Gastrocnemius medialis (tissue), 4 donors: Measurements from ENCODE around the gene KIAA0319L. TPM values are rescaled to one million over a fixed set of nuclear protein-coding genes. Genes with fewer than 3 reads are reported as not detected.

Source experiments
- ATAC-seq, 2 donors: fragments of 150-250 bp; one replicate each; pipeline ENCODE4 v1.9.1; 2016
- DNase-seq, 2 donors: peaks; one replicate each; pipeline ENCODE4 v3.0.0-alpha.2; 2019
- H3K27ac ChIP-seq, 4 donors: fragments of 200-600 bp; sonication (generic); 1 replicate in 1 of 4; 2 replicates in 3 of 4; pipeline ENCODE4 v1.5.1; 2016 to 2018; ENCODE audit warnings: mild to moderate bottlenecking in 2 of 4, moderate library complexity in 1 of 4
- H3K27me3 ChIP-seq, 3 donors: fragments of 200-600 bp; sonication (generic) in 2 of 3; 1 replicate in 1 of 3; 2 replicates in 2 of 3; pipeline versions ENCODE4 v1.5.1 to v1.6.0; 2016 to 2019; ENCODE audit warnings: mild to moderate bottlenecking in 1 of 3, moderate library complexity in 1 of 3
- H3K36me3 ChIP-seq, 2 donors: fragments of 200-600 bp; sonication (generic) in 1 of 2; one replicate each; pipeline ENCODE4 v1.5.1; 2017 to 2018
- H3K4me1 ChIP-seq, 2 donors: fragments of 200-600 bp; sonication (generic) in 1 of 2; one replicate each; pipeline ENCODE4 v1.5.1; 2016 to 2017; ENCODE audit warnings: mild to moderate bottlenecking in 2 of 2
- H3K4me3 ChIP-seq, 4 donors: fragments of 200-600 bp; sonication (generic) in 3 of 4; 1 replicate in 1 of 4; 2 replicates in 3 of 4; pipeline ENCODE4 v1.5.1; 2016 to 2019; ENCODE audit warnings: mild to moderate bottlenecking in 2 of 4
- H3K9me3 ChIP-seq, 3 donors: fragments of 200-600 bp; sonication (generic) in 2 of 3; 1 replicate in 1 of 3; 2 replicates in 2 of 3; pipeline ENCODE4 v1.5.1; 2016 to 2019
- POLR2A ChIP-seq, 2 donors: fragments of 450-650 bp; IDR thresholded peaks; one replicate each; pipeline ENCODE4 v1.6.1; 2017; ENCODE audit warnings: antibody characterized with exemption in 2 of 2, mild to moderate bottlenecking in 2 of 2, moderate library complexity in 2 of 2
- in situ Hi-C, 4 donors: fragments of 200-750 bp; cut with MboI; loops; one replicate each; pipeline versions ENCODE4 v1.15.0 to v1.8.0; 2017; ENCODE audit warnings: low sequenced_read_pairs in 4 of 4
- intact Hi-C: fragments of 100-400 bp; cut with DNase I; formaldehyde crosslinking; loops from one replicate; pipeline ENCODE4 v1.15.1; 2023; ENCODE audit warnings: low total_unique reads
- total RNA-seq, 4 donors: library from RNA; depleted of rRNA; stranded (reverse); fragments of >200 nt; gene quantifications; one replicate each; pipeline versions ENCODE4 v1.1.0 to v1.2.3, GENCODE V29; 2016
- TF ChIP-seq, protein P1 (sequence below), 5 experiments: fragments of 450-650 bp in 3 of 5; fragments of 200-600 bp in 2 of 5; sonication (generic) in 2 of 5; IDR thresholded peaks in 4 of 5; conservative IDR thresholded peaks in 1 of 5; 1 replicate in 4 of 5; 2 replicates in 1 of 5; pipeline ENCODE4 v1.5.1; 2016 to 2019; ENCODE audit warnings: antibody characterized with exemption in 5 of 5, mild to moderate bottlenecking in 3 of 5, moderate library complexity in 3 of 5

Gene KIAA0319L
- total RNA-seq, 4 donors from 2014 or later: 44.4 to 85.0 (median 69.2) TPM

DNA sequence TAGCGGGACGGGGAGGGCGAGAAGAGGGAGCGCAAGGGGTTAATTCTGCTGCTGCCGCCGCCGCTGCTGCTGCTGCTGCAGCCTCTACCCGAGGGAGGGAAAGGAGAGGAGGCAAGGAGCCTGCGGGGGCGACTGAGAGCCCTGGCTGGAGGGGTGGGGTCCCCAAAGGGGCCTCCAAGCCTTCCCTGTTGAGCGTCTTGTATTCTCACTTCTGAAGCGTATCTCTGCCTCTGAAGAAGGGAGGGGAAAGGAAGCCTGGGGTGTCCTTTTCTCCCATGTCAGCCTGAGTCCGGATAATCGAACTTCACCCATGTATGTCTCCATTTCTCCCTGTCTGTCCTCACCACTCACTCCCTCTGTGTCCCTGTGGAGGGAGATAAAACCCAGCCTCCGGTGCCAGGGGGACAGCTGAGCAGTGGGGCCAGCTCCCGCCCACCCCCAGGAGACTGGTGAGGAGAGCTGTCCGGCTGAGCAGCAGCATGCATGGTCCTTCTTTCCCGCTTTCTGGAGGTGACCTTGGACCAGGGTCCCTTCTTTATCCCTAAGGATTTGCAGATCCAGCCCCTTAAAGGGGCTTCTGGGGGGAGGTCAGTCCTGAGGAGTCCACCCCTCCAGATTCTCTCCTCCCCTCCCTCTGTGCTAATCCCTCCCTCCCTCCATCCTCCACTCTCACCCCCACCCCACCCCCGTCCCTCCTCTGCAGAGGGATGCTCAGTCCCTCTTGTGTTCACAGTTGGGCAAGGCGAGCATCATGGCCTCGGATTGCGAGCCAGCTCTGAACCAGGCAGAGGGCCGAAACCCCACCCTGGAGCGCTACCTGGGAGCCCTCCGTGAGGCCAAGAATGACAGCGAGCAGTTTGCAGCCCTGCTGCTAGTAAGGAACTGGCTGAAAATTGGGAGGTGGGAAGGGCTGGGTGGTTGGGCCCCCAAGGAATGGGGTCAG lies 1.4 kb upstream of the KIAA0319L start:
- H3K9me3 ChIP-seq: no peaks in the 10 kb centered on the region
- no peak for TF ChIP-seq POLR2A (IDR thresholded peaks at IDR 0.05)
- TF ChIP-seq, protein P1, sequence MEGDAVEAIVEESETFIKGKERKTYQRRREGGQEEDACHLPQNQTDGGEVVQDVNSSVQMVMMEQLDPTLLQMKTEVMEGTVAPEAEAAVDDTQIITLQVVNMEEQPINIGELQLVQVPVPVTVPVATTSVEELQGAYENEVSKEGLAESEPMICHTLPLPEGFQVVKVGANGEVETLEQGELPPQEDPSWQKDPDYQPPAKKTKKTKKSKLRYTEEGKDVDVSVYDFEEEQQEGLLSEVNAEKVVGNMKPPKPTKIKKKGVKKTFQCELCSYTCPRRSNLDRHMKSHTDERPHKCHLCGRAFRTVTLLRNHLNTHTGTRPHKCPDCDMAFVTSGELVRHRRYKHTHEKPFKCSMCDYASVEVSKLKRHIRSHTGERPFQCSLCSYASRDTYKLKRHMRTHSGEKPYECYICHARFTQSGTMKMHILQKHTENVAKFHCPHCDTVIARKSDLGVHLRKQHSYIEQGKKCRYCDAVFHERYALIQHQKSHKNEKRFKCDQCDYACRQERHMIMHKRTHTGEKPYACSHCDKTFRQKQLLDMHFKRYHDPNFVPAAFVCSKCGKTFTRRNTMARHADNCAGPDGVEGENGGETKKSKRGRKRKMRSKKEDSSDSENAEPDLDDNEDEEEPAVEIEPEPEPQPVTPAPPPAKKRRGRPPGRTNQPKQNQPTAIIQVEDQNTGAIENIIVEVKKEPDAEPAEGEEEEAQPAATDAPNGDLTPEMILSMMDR (IDR thresholded peaks at IDR 0.05 in 4 of 5, conservative IDR thresholded peaks at IDR 0.05 in 1 of 5): no peak
- peaks cover 39 to 60% of the 10 kb centered on the region in 2 donors for H3K4me1 ChIP-seq
- peak overlapping the region; percentile 84 to 99 (median 98) for H3K4me3 ChIP-seq
- H3K27me3 ChIP-seq: no peaks in the 10 kb centered on the region
- DNase-seq (no peak), ATAC-seq (no peak)
- H3K27ac ChIP-seq: peak overlapping the region; percentile 91 to 100 (median 99)
- peaks cover 0 to 9% of the 10 kb centered on the region in 2 donors for H3K36me3 ChIP-seq
- intact Hi-C loops (loop anchor here (5.0 to 10.0 kb wide), 2 partner anchors 159 to 906 kb away; partner anchors contain the start of genes C1orf216 and MRPS15), in situ Hi-C loops (loop anchor here in 1 of 4 donors (10.0 kb wide), 1 partner anchor 364 kb away; the partner anchor contains the start of gene SFPQ)

DNA sequence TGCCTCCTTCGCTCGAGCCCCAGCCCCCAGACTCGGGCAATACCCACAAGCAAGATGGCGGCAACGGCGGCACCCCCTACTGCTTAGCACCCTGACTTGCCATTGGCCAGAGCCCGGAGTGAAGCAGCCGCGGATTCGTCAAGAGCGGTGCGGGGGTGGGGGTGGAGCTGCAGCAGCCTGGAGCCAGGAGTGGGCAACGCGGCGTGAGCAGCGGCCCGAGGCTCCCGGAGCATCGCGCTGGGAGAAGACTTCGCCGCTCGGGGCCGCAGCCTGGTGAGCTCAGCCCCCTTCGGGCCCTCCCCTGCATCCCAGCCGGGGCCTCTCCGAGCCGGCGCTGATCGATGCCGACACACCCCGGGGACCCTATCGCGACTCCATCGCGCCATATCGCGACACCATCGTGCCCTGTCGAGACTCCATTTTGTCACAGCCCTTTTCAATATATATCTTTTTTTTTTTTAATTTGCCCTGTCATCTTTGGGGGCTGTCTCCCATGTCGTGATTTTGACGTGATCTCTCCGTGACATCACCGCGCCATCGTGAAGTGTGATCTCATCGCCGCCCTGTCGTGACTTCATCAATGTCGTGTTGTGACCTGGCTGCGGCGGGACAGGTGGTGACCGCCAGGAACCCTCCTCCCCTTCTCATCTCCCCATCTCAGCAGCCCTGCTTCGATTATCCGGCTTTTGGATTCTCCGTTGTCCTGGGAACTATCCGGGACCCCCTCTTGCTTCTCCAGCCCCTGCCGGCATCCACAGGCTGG lies 589 bp upstream of the KIAA0319L start, which contains the start of gene NCDN:
TSS of gene NCDN (plus strand) at position 189 of the 763 bp plus-strand sequence. CDS start at position 581, 392 bp downstream.
- Histone ChIP-seq H3K36me3 (peaks cover 0 to 6% of the 10 kb centered on the region in 2 donors), H3K9me3 (no peaks in the 10 kb centered on the region), H3K4me1 (peaks cover 45 to 68% of the 10 kb centered on the region in 2 donors), H3K27me3 (no peaks in the 10 kb centered on the region), H3K27ac (peak within 1 kb of the TSS; percentile 91 to 100 (median 99)), H3K4me3 (peak within 1 kb of the TSS; percentile 84 to 99 (median 98))
- DNase-seq (peak; percentile 97), ATAC-seq (peak; percentile 94 to 97)
- intact Hi-C loops: loop anchor here (2.0 to 10.0 kb wide), 4 partner anchors 83 to 907 kb away; partner anchors contain the start of genes C1orf216, MRPS15, PSMB2 and SFPQ
- TF ChIP-seq POLR2A (IDR thresholded peaks at IDR 0.05): no peak
- TF ChIP-seq, protein P1 (IDR thresholded peaks at IDR 0.05 in 4 of 5, conservative IDR thresholded peaks at IDR 0.05 in 1 of 5): no peak
- in situ Hi-C loops: loop anchor here in 1 of 4 donors (10.0 kb wide), 1 partner anchor 363 kb away; the partner anchor contains the start of gene SFPQ

DNA sequence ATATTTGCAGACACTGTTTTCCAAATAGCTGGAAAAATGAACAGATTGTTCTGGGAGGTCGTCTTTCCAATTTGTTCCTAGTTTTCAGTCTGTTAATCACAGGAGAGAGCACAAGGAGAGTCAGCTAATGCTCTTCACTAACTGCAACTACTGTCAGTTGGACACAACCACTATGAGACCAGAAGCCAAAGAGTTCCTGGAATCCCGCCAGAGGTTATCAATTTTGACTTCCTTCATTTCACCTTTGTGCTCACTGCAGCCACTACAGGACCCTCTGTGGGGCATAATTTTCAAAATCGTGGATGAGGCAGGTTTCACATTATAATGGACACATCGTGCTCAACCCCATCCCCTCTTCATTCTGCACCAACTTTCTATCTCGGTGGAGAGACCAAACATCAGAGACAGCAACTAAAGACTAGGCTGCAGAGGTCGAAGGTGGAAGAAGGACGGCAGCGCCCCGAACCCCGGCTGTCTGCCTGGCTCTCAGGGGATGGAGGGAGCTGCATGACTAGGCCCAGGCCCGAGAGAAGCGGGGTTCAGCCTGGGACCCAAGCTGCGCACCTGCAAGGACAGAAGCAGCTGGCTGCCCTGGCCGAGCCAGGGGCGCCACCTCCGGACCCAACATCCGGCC lies 602 bp downstream of the KIAA0319L start:
- in situ Hi-C loops: loop anchor here in 1 of 4 donors (10.0 kb wide), 1 partner anchor 362 kb away; the partner anchor contains the start of gene SFPQ

More for the DNA sequence above, 602 bp downstream of the KIAA0319L start:
- intact Hi-C loops: loop anchor here (2.0 to 10.0 kb wide), 4 partner anchors 84 to 908 kb away; partner anchors contain the start of genes C1orf216, MRPS15, PSMB2 and SFPQ
- Histone ChIP-seq H3K27ac (peak overlapping the region; percentile 91 to 100 (median 99)), H3K36me3 (peaks cover 0 to 15% of the 10 kb centered on the region in 2 donors), H3K4me3 (peak overlapping the region; percentile 84 to 99 (median 98)), H3K9me3 (no peaks in the 10 kb centered on the region), H3K27me3 (no peaks in the 10 kb centered on the region), H3K4me1 (peaks cover 45 to 69% of the 10 kb centered on the region in 2 donors)
- ATAC-seq (no peak), DNase-seq (no peak)
- TF ChIP-seq POLR2A (IDR thresholded peaks at IDR 0.05): no peak
- TF ChIP-seq, protein P1 (IDR thresholded peaks at IDR 0.05 in 4 of 5, conservative IDR thresholded peaks at IDR 0.05 in 1 of 5): no peak
